ENCODE measurements around the gene HENMT1. TPM values are rescaled to one million over a fixed set of nuclear protein-coding genes. Genes with fewer than 3 reads are reported as not detected.

The HENMT1 gene
- total RNA-seq, 1 experiment from 2014 or later: 23.0 TPM

DNA sequence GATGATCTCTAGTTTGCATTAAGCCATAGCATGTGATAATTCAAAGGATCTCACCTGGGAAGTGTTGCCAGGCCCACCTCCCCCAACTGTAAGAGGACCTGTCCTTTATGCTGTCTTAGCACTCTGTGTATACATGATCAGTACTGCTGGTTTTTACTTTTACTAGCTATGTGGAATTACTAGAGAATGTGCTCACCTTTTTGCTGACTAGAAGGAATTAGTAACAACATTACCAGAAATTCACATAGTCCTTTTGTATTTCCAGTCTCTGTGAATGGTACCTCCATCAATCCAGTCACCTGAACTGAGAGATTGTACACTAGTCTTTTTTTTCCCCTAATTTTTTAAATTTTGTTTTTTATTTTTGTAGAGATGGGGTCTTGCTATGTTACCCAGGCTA is 54.4 kb downstream of the HENMT1 start:
- intact Hi-C loops (cut with micrococcal nuclease; ENCODE audit: unreplicated experiment): no loop called here
- no peak for TF ChIP-seq TCF7L2 (IDR thresholded peaks at IDR 0.05; ENCODE audit: low read depth, low read length)
- no peak for TF ChIP-seq SIN3A (IDR thresholded peaks at IDR 0.05; ENCODE audit: borderline replicate concordance, insufficient read depth, low read depth, low read length)
- no peak for TF ChIP-seq REST (IDR thresholded peaks at IDR 0.05; ENCODE audit: insufficient read depth in 1 of 2, low read depth in 2 of 2, low read length in 1 of 2)
- TF ChIP-seq, protein P1, sequence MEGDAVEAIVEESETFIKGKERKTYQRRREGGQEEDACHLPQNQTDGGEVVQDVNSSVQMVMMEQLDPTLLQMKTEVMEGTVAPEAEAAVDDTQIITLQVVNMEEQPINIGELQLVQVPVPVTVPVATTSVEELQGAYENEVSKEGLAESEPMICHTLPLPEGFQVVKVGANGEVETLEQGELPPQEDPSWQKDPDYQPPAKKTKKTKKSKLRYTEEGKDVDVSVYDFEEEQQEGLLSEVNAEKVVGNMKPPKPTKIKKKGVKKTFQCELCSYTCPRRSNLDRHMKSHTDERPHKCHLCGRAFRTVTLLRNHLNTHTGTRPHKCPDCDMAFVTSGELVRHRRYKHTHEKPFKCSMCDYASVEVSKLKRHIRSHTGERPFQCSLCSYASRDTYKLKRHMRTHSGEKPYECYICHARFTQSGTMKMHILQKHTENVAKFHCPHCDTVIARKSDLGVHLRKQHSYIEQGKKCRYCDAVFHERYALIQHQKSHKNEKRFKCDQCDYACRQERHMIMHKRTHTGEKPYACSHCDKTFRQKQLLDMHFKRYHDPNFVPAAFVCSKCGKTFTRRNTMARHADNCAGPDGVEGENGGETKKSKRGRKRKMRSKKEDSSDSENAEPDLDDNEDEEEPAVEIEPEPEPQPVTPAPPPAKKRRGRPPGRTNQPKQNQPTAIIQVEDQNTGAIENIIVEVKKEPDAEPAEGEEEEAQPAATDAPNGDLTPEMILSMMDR (IDR thresholded peaks at IDR 0.05): no peak
- no peak for TF ChIP-seq POLR2AphosphoS5 (IDR thresholded peaks at IDR 0.05; ENCODE audit: low read depth, low read length)
- no peaks in the 10 kb centered on the region for H3K36me3 ChIP-seq (ENCODE audit: control insufficient read depth, insufficient read depth, low read length)
- H3K27me3 ChIP-seq (ENCODE audit: control insufficient read depth, insufficient read depth, low read length): no peaks in the 10 kb centered on the region
- DNase-seq (ENCODE audit: low read depth, low spot score) (no peak), ATAC-seq (no peak)
- POLR2A ChIA-PET: no interaction called here
- BruUV-seq (replicated peaks): no TSS peak
- in situ Hi-C loops (cut with HindIII; ENCODE audit: low pct_unique_long_range_greater_than_20kb, low sequenced_read_pairs): no loop called here
- H3K4me1 ChIP-seq (ENCODE audit: control insufficient read depth, insufficient read depth, low read length): no peaks in the 10 kb centered on the region
- CTCF ChIA-PET: no interaction called here
- no peak overlapping the region for H3K27ac ChIP-seq (ENCODE audit: low read length)
- no peaks in the 10 kb centered on the region for H3K9me3 ChIP-seq (ENCODE audit: control insufficient read depth, insufficient read depth, low read depth, low read length)
- H3K4me3 ChIP-seq (ENCODE audit: low read depth in 2 of 2, low read length in 2 of 2): no peak overlapping the region

GRCh38 chr1:108605633-108606032 is 55.3 kb downstream of the HENMT1 start:
- TF ChIP-seq SIN3A (IDR thresholded peaks at IDR 0.05; ENCODE audit: borderline replicate concordance, insufficient read depth, low read depth, low read length) (no peak), REST (IDR thresholded peaks at IDR 0.05; ENCODE audit: insufficient read depth in 1 of 2, low read depth in 2 of 2, low read length in 1 of 2) (no peak), POLR2AphosphoS5 (IDR thresholded peaks at IDR 0.05; ENCODE audit: low read depth, low read length) (no peak), TCF7L2 (IDR thresholded peaks at IDR 0.05; ENCODE audit: low read depth, low read length) (no peak)
- TF ChIP-seq, protein P1 (IDR thresholded peaks at IDR 0.05): no peak
- no peak for DNase-seq (ENCODE audit: low read depth, low spot score)
- no peak for ATAC-seq
- Histone ChIP-seq H3K9me3 (ENCODE audit: control insufficient read depth, insufficient read depth, low read depth, low read length) (no peaks in the 10 kb centered on the region), H3K36me3 (ENCODE audit: control insufficient read depth, insufficient read depth, low read length) (no peaks in the 10 kb centered on the region), H3K27me3 (ENCODE audit: control insufficient read depth, insufficient read depth, low read length) (no peaks in the 10 kb centered on the region), H3K4me3 (ENCODE audit: low read depth in 2 of 2, low read length in 2 of 2) (no peak overlapping the region), H3K4me1 (ENCODE audit: control insufficient read depth, insufficient read depth, low read length) (no peaks in the 10 kb centered on the region), H3K27ac (ENCODE audit: low read length) (no peak overlapping the region)
- in situ Hi-C loops (cut with HindIII; ENCODE audit: low pct_unique_long_range_greater_than_20kb, low sequenced_read_pairs) (no loop called here), intact Hi-C loops (cut with micrococcal nuclease; ENCODE audit: unreplicated experiment) (no loop called here)
- BruUV-seq (replicated peaks): no TSS peak
- ChIA-PET POLR2A (no interaction called here), CTCF (no interaction called here)

Data from Panc1 (cell line).